HL-60 (cell line): ENCODE measurements around the gene ZNF571.
A peak's percentile ranks its signal among the peaks of the same experiment; 100 is the strongest.

ENCODE experiments used
- DNase-seq, 2 experiments: peaks; one replicate each; pipeline ENCODE4 v3.0.0-alpha.2; 2010 to 2020; ENCODE audit warnings: low read depth in 1 of 2, low spot score in 1 of 2
- H3K27ac ChIP-seq: fragments of 250-450 bp; sonication (Bioruptor Pico); replicated peaks from 2 replicates; pipeline ENCODE4 v1.5.1; 2020; ENCODE audit warnings: mild to moderate bottlenecking, moderate library complexity
- H3K27me3 ChIP-seq: fragments of 250-450 bp; sonication (Bioruptor Pico); 2 replicates; pipeline ENCODE4 v1.5.1; 2021; ENCODE audit warnings: mild to moderate bottlenecking, moderate library complexity; ENCODE audit not compliant: insufficient read depth, poor library complexity, severe bottlenecking
- H3K4me3 ChIP-seq: replicated peaks from 2 replicates; pipeline ENCODE4 v1.5.1; 2011; ENCODE audit warnings: mild to moderate bottlenecking, control low read depth, low read length; ENCODE audit not compliant: insufficient read depth
- CTCF ChIP-seq: IDR thresholded peaks from one replicate; pipeline ENCODE4 v1.5.1; 2011; ENCODE audit warnings: low read length, control low read depth, inconsistent platforms; ENCODE audit not compliant: insufficient read depth
- GABPA ChIP-seq: IDR thresholded peaks from 2 replicates; pipeline ENCODE4 v1.6.1; 2012; ENCODE audit warnings: low read depth
- POLR2AphosphoS5 ChIP-seq: IDR thresholded peaks from 2 replicates; pipeline ENCODE4 v1.6.1; 2012; ENCODE audit warnings: low read depth
- REST ChIP-seq: IDR thresholded peaks from 2 replicates; pipeline ENCODE4 v1.6.1; 2012; ENCODE audit warnings: low read depth; ENCODE audit not compliant: insufficient replicate concordance
- SPI1 ChIP-seq: IDR thresholded peaks from 2 replicates; pipeline ENCODE4 v1.6.1; 2012; ENCODE audit warnings: low read depth, mild to moderate bottlenecking, borderline replicate concordance
- long read RNA-seq: library from polyadenylated mRNA; unstranded; transcript quantifications from one replicate; pipeline ENCODE4 v2.0.0, GENCODE V29; 2020

Gene ZNF571
- long read RNA-seq, partial matches to known transcripts = 3 of 16 reads
- long read RNA-seq, other reads (novel, unspliced or antisense) = 9 of 16 reads

GRCh38 chr19:37594304-37594981 lies at the start of gene ZNF571, which contains the start of gene ZNF540:
Gene ZNF571, minus strand, starts transcription at chr19:37594792. Its CDS starts 8,116 bp downstream, at chr19:37586676.
Gene ZNF540, plus strand, starts transcription at chr19:37594876. Its CDS starts 3,572 bp downstream, at chr19:37598448.
- peak within 1 kb of the TSS; percentile 87 for H3K4me3 ChIP-seq
- DNase-seq = peak; percentile 90 to 95
- TF ChIP-seq POLR2AphosphoS5 = peak; percentile 40; the same call in 1 of the 2 replicates
- no peak for TF ChIP-seq REST
- H3K27me3 ChIP-seq = no peaks in the 10 kb centered on the region
- peak within 1 kb of the TSS; percentile 85 for H3K27ac ChIP-seq

GRCh38 chr19:37635076-37636056 lies 40.8 kb upstream of the ZNF571 start:
- TF ChIP-seq SPI1 (no peak), REST (no peak), POLR2AphosphoS5 (no peak), CTCF (no peak), GABPA (no peak)
- no peak overlapping the region for H3K4me3 ChIP-seq
- DNase-seq = no peak

GRCh38 chr19:37594982-37595382 lies 390 bp upstream of the ZNF571 start:
- DNase-seq = peak; percentile 56
- TF ChIP-seq SPI1 (no peak), GABPA (no peak), REST (no peak), CTCF (no peak), POLR2AphosphoS5 (no peak)
- H3K27me3 ChIP-seq = no peaks in the 10 kb centered on the region
- peak overlapping the region; percentile 87 for H3K4me3 ChIP-seq
- H3K27ac ChIP-seq = peak overlapping the region; percentile 85

More at GRCh38 chr19:37635076-37636056, 40.8 kb upstream of the ZNF571 start:
- H3K27me3 ChIP-seq = no peaks in the 10 kb centered on the region
- no peak overlapping the region for H3K27ac ChIP-seq
